ENCODE measurements around the gene KLHL29.

DNA sequence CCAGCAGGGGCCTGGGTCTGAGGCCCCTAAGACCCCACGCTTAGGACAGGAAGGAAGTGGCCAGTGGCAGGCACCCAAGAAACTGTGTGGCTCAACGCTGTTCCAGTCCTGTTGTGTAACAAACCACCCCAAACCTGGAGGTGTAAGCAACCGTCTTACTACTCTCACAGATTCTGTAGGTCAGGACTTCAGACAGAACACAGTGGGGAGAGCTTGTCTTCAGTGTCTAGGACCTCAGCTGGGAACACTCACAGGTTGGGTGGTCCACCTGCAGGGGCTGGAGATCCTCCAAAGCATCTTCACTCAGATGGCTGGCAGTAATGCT, 123.0 kb downstream of the KLHL29 start:
- TF ChIP-seq, protein P1, sequence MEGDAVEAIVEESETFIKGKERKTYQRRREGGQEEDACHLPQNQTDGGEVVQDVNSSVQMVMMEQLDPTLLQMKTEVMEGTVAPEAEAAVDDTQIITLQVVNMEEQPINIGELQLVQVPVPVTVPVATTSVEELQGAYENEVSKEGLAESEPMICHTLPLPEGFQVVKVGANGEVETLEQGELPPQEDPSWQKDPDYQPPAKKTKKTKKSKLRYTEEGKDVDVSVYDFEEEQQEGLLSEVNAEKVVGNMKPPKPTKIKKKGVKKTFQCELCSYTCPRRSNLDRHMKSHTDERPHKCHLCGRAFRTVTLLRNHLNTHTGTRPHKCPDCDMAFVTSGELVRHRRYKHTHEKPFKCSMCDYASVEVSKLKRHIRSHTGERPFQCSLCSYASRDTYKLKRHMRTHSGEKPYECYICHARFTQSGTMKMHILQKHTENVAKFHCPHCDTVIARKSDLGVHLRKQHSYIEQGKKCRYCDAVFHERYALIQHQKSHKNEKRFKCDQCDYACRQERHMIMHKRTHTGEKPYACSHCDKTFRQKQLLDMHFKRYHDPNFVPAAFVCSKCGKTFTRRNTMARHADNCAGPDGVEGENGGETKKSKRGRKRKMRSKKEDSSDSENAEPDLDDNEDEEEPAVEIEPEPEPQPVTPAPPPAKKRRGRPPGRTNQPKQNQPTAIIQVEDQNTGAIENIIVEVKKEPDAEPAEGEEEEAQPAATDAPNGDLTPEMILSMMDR (IDR thresholded peaks at IDR 0.05; ENCODE audit: low read depth, low read length, poor library complexity, severe bottlenecking), result no peak
- no peak for TF ChIP-seq EZH2phosphoT487 (IDR thresholded peaks at IDR 0.05; ENCODE audit: borderline replicate concordance, low read length)
